Measurements from ENCODE around the gene GSAP.

DNA sequence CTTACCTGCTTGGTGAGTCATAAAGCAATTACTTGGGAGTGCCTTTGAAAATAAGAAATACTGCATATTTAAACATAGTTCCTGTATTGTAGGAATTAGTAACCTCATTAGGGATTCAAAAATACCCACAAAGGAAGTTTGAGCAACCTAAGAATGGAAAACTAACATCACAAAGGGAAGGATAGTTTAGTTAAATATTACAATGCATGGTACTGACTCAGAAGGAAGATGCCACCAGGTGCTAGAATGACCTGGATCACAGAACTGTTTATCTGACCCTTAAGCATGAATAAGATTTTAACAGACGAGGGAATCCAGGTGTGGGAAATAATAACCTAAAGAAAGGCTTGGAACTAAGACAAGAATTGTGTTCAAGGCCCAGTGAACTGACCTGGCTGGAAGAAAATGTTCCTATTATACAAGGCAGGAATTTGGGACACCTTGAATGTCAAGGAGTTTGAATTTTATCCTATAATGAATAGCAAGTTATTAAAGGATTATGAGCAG lies 106.4 kb downstream of the GSAP start:
- TF ChIP-seq ZNF384 (IDR thresholded peaks at IDR 0.05; ENCODE audit: low read depth, low read length) (no peak), POLR2A (conservative IDR thresholded peaks at IDR 0.05) (no peak), TEAD1 (CRISPR knock-in tag; IDR thresholded peaks at IDR 0.05) (no peak), GATA2 (CRISPR knock-in tag; IDR thresholded peaks at IDR 0.05) (no peak), YY1 (IDR thresholded peaks at IDR 0.05; ENCODE audit: borderline replicate concordance in 1 of 3, control insufficient read depth in 1 of 3, extremely low read depth in 1 of 3, insufficient read depth in 3 of 3, insufficient read length in 1 of 3, insufficient replicate concordance in 2 of 3, low read depth in 1 of 3, low read length in 2 of 3) (no peak), CTCF (IDR thresholded peaks at IDR 0.05 in 2 of 3, conservative IDR thresholded peaks at IDR 0.05 in 1 of 3; ENCODE audit: insufficient read depth in 2 of 3, low read depth in 1 of 3, low read length in 3 of 3) (no peak), ZNF79 (CRISPR knock-in tag; IDR thresholded peaks at IDR 0.05; ENCODE audit: low read depth) (no peak), E4F1 (CRISPR knock-in tag; IDR thresholded peaks at IDR 0.05; ENCODE audit: borderline replicate concordance) (no peak)
- TF ChIP-seq, protein P1, sequence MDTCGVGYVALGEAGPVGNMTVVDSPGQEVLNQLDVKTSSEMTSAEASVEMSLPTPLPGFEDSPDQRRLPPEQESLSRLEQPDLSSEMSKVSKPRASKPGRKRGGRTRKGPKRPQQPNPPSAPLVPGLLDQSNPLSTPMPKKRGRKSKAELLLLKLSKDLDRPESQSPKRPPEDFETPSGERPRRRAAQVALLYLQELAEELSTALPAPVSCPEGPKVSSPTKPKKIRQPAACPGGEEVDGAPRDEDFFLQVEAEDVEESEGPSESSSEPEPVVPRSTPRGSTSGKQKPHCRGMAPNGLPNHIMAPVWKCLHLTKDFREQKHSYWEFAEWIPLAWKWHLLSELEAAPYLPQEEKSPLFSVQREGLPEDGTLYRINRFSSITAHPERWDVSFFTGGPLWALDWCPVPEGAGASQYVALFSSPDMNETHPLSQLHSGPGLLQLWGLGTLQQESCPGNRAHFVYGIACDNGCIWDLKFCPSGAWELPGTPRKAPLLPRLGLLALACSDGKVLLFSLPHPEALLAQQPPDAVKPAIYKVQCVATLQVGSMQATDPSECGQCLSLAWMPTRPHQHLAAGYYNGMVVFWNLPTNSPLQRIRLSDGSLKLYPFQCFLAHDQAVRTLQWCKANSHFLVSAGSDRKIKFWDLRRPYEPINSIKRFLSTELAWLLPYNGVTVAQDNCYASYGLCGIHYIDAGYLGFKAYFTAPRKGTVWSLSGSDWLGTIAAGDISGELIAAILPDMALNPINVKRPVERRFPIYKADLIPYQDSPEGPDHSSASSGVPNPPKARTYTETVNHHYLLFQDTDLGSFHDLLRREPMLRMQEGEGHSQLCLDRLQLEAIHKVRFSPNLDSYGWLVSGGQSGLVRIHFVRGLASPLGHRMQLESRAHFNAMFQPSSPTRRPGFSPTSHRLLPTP (IDR thresholded peaks at IDR 0.05; ENCODE audit: borderline replicate concordance, extremely low read depth, insufficient read length) = no peak
